Measurements from ENCODE around the gene DDB1.

GRCh38 chr11:61349189-61349751 lies 16.4 kb upstream of the DDB1 start:
- no peak for TF ChIP-seq CTCF (IDR thresholded peaks at IDR 0.05 in 4 of 5, conservative IDR thresholded peaks at IDR 0.05 in 1 of 5)
- TF ChIP-seq POLR2A (IDR thresholded peaks at IDR 0.05), result no peak

All from gastrocnemius medialis (tissue), 4 donors.